ENCODE measurements around the gene TIGIT.

TIGIT gene

GRCh38 chr3:114313426-114313825, 19.6 kb downstream of the TIGIT start:
- DNase-seq: no peak

DNA sequence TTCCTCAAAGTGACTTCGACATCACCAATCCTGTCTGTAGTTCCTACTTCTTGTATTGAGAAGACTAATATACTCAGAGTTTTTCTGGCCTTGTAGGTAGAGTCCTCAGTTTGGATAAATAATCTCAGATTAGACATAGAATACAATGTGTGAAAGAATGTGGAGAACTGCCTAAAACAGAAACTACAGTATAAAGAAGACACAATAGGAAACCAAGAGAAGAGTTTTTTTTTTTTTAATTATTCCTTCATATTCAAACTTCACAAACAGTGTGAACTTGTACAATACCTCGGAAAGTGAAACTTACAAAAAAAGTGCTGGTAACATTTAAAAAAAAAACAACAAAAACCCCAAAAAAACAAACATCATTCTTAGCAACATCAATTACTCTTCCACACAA, 20.5 kb downstream of the TIGIT start:
- DNase-seq: no peak

DNA sequence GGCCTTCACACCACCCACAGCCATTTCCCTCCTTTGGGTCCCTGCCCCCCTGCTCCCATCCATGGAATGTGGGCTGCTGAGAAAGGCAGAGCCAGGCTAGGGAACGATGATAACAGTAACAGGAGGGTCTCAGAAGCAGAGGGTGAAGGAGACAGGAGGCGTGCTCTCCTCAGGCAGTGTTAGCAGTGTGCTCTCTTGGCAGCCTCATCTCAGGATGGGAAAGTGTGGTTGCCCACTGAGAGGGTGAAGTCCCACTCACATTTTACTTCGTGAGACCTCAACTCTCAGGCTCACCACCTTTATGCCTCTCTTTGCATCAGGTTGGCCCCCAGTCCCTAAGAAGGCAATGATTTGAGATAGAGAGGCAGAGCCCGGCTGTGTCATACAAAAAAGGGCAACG, 24.5 kb downstream of the TIGIT start:
- no peak for DNase-seq

GRCh38 chr3:114319453-114319852, 25.6 kb downstream of the TIGIT start:
- DNase-seq: peak; percentile 90

DNA sequence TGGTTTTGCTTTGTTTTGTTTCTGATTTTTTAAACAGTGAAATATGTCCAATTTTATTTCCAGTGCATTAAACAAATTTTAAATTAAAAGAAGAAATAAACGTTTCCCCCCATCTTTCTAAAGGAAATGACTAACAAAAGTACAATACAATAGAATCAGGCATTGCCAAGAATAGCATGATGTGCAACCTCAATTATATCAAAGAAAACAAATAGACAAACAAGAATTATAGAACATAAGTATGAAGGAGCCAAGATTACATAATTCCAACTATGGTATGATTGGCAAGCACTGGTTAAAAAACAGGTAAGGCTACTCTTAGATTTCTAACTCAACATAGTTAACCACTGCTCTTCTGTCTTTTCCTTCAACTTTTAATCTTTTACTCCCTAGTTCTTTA, 26.4 kb downstream of the TIGIT start:
- no peak for DNase-seq

GRCh38 chr3:114323546-114324254, 29.9 kb downstream of the TIGIT start:
- DNase-seq: no peak

DNA sequence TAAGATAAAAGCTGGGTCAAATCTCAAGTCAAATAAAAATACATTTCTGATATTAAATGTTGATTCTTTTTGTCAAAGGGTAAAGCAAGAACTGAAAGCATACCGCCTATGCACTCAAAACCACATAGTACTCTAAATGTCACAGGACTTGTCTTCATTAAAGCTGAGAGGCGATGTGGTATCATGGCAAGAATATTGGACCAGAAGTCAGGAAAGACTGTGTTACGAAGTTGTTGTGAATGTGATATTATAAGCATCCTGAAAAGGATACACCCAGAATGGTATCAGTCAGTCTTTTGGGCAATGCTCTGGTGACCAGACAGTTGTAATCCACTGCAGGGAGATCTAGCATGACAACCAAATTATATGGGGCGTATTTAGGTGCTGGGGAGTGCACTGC, 33.8 kb downstream of the TIGIT start:
- no peak for DNase-seq

DNA sequence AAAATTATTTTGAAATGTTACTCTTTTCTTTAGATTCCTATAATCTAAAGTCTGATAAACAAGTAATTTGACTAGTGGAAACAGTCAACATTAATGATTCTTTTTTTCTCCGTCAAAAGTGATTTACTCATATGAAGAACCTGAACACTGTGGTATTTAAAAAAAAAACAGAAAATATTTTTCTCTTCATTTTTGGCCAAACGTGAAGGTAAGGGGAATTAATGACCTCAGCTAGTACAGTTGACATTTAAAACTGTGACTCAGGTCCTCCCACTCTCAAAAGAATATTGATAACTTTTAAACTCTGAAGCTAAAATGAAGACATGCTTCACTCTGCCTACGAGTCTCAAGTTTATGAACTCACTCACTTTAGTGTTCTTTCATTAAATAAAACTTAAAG, 34.5 kb downstream of the TIGIT start:
- DNase-seq: no peak

GRCh38 chr3:114329823-114330222, 36.0 kb downstream of the TIGIT start:
- DNase-seq: no peak

GRCh38 chr3:114331007-114331406, 37.2 kb downstream of the TIGIT start:
- no peak for DNase-seq

DNA sequence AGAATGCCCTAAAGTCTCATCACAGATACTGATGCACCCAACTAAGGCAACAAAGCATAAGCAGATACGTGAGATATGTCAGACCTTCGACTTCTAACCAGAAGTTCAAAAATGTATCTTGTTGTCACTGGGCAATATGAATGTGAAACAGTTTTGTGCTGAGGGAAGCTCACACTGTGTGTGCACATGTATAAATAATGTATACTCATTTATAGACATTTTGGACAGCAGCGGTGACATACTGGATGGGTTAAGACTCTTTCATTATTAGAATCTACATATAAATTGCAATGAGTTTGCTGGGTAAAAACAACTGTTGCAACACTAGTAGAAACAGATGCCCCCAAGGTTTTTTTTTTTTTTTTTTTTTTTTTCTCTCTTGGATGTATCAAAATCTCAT, 37.9 kb downstream of the TIGIT start:
- no peak for DNase-seq

GRCh38 chr3:114332342-114333179, 38.7 kb downstream of the TIGIT start:
- no peak for DNase-seq

DNA sequence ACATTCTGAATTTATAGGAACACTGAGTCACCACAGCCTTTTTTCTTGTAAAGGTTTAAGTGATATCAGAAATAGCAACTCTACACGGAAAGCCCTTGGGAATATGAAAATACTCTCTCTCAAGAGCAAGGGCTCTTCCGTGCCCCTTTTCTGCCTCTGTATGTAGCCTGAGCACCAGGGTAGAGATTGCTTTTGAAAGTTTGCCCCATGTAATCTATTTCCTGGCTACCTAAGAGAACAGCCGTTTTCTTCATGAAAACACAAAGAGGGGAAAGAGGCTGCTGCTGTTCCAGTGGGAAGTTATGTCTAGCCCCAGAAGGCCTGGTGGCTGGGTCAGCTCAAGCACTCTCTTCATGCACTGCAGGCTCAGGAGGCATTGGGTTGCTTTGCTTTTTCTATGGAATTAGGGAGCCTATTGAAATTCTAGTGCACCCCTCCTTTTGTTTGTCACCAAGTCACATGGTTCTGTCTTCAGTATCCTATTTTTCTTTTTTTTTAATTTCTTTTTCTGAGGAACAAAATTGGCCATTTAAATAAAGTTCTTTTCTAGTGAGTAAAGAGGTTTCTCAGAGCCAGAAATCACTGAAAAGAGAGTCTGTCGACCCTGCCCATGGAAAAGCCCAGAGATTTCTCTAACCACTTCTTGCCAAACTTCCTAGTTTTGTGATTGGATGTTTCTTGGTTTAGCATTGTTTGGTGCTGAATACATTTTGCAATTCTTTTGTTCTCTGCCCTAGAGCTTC, 39.5 kb downstream of the TIGIT start:
- DNase-seq: no peak

GRCh38 chr3:114333923-114334240, 40.1 kb downstream of the TIGIT start:
- no peak for DNase-seq

- DNase-seq: no peak
Observed at GRCh38 chr3:114336122-114336697, 42.4 kb downstream of the TIGIT start.

GRCh38 chr3:114336857-114337256, 43.0 kb downstream of the TIGIT start:
- DNase-seq: no peak

GRCh38 chr3:114338651-114339357, 45.0 kb downstream of the TIGIT start:
- no peak for DNase-seq

DNA sequence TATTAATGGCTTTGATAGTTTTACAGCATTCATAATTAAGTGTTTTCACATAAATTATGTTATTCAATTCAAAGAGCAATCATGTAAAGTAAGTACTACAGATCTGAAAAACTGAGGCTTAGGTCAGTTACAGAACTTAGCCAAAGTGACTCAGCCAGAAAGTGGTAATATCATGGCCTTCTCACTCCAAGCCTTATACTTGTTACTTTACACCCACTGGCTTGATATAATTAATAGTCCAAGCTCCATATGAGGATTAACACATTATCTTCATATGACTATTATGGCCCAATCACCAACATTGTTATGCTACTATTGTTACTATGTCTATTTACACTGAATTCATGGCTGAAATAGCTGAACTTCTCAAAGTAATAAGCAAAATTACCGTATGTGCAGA, 50.7 kb downstream of the TIGIT start:
- no peak for DNase-seq

GRCh38 chr3:114350271-114350670, 56.4 kb downstream of the TIGIT start:
- DNase-seq: no peak

DNA sequence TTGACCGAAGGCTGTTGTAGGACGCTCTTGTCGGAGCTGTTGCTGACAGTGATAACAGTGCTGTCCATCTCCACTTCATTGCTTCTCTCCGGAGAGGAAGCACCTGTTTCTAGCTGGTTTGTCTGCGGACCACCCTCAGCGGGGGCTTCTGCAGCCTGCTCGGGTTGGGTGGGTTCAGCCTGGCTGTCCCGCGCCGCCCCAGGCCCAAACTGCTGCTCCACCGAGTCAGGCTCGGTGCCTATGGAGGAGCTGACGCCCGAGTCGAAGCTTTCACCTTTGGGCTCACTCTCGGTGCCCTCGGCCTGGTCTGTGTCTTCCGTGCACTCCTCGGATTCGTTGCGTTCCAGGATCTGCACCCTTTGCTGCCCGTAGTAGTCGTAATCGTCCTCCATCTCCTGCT, 56.9 kb downstream of the TIGIT start:
- DNase-seq: no peak

GRCh38 chr3:114351123-114351821, 57.4 kb downstream of the TIGIT start:
- DNase-seq: no peak

GRCh38 chr3:114351822-114352145, 58.0 kb downstream of the TIGIT start:
- no peak for DNase-seq
